CD4-positive, alpha-beta T cell (primary cell): ENCODE results near the gene CDHR1. TPM values are rescaled to one million over a fixed set of nuclear protein-coding genes. Genes with fewer than 3 reads are reported as not detected.

Experiments
- ATAC-seq: fragments of 200-7000 bp; cut with Tn5 transposase; one replicate; pipeline ENCODE4 v1.10.0; 2022; ENCODE audit warnings: mild to moderate bottlenecking; ENCODE audit not compliant: poor library complexity
- CTCF ChIA-PET: fragments of 350-600 bp; sonication (Branson Sonifier 250); formaldehyde crosslinking; loops from one replicate; lab custom pipeline; 2021; ENCODE audit warnings: antibody characterized with exemption, inconsistent platforms; lab: Charles Lee
- POLR2A ChIA-PET: fragments of 350-600 bp; sonication (Branson Sonifier 250); formaldehyde crosslinking; loops from one replicate; lab custom pipeline; 2021; ENCODE audit warnings: antibody characterized with exemption, inconsistent platforms; lab: Charles Lee
- DNase-seq, 14 experiments: peaks; one replicate each; pipeline ENCODE4 v3.0.0-alpha.2; 2013 to 2020; ENCODE audit warnings: mixed read lengths in 2 of 14
- H3K27ac ChIP-seq, 2 donors: one replicate each; pipeline versions ENCODE4 v1.5.1 to v1.7.0; 2013; ENCODE audit warnings: low read length in 2 of 2, low read depth in 1 of 2, mild to moderate bottlenecking in 1 of 2
- H3K27me3 ChIP-seq, 2 experiments: 1 replicate in 1 of 2; 2 replicates in 1 of 2; pipeline versions ENCODE4 v1.6.1 to v1.7.0; 2013; ENCODE audit warnings: low read length in 2 of 2, control low read depth in 1 of 2, mild to moderate bottlenecking in 1 of 2, moderate library complexity in 1 of 2; ENCODE audit not compliant: insufficient read depth in 2 of 2, control insufficient read depth in 1 of 2
- H3K36me3 ChIP-seq: one replicate; pipeline ENCODE4 v1.6.1; 2013; ENCODE audit warnings: low read length, control low read depth; ENCODE audit not compliant: insufficient read depth
- H3K4me1 ChIP-seq: one replicate; pipeline ENCODE4 v1.6.1; 2013; ENCODE audit warnings: low read length, control low read depth; ENCODE audit not compliant: insufficient read depth
- H3K4me3 ChIP-seq: one replicate; pipeline ENCODE4 v1.5.1; 2013; ENCODE audit warnings: mild to moderate bottlenecking, low read length, moderate library complexity
- H3K9me3 ChIP-seq, 2 experiments: 1 replicate in 1 of 2; 2 replicates in 1 of 2; pipeline versions ENCODE4 v1.6.1 to v1.7.0; 2013; ENCODE audit warnings: low read length in 2 of 2, mild to moderate bottlenecking in 2 of 2, control low read depth in 1 of 2, moderate library complexity in 1 of 2; ENCODE audit not compliant: control insufficient read depth in 1 of 2, insufficient read depth in 1 of 2
- H3K27ac Mint-ChIP-seq: one replicate; pipeline ENCODE4 v1.8.0; 2020; ENCODE audit warnings: mixed read lengths
- H3K27me3 Mint-ChIP-seq: one replicate; pipeline ENCODE4 v1.8.0; 2021; ENCODE audit warnings: mixed read lengths
- H3K36me3 Mint-ChIP-seq: one replicate; pipeline ENCODE4 v1.8.0; 2021; ENCODE audit warnings: low read depth, mixed read lengths
- H3K4me1 Mint-ChIP-seq: one replicate; pipeline ENCODE4 v1.8.0; 2021; ENCODE audit warnings: low read depth, mixed read lengths
- H3K4me3 Mint-ChIP-seq: one replicate; pipeline ENCODE4 v1.8.0; 2020; ENCODE audit warnings: mild to moderate bottlenecking, mixed read lengths
- H3K9me3 Mint-ChIP-seq: one replicate; pipeline ENCODE4 v1.8.0; 2020; ENCODE audit warnings: mixed read lengths
- intact Hi-C, 2 experiments: fragments of 100-400 bp; cut with DNase I in 1 of 2; cut with micrococcal nuclease in 1 of 2; formaldehyde crosslinking; loops; one replicate each; pipeline versions ENCODE4 v1.15.1 to v1.9.0; 2023 to 2025; cut with DNase I, micrococcal nuclease
- total RNA-seq, 174 experiments: library from RNA in 2 of 174; stranded (reverse) in 2 of 174; gene quantifications; one replicate each; pipeline ENCODE4 v1.2.3 and lab custom pipeline; 2021 to 2026
- TF ChIP-seq, protein P1 (sequence below): fragments of 200-600 bp; IDR thresholded peaks from one replicate; pipeline ENCODE4 v1.8.0; 2022; ENCODE audit warnings: antibody characterized with exemption, mild to moderate bottlenecking

The CDHR1 gene
- total RNA-seq, 2 experiments from 2014 or later = 0.74 to 0.92 TPM

DNA sequence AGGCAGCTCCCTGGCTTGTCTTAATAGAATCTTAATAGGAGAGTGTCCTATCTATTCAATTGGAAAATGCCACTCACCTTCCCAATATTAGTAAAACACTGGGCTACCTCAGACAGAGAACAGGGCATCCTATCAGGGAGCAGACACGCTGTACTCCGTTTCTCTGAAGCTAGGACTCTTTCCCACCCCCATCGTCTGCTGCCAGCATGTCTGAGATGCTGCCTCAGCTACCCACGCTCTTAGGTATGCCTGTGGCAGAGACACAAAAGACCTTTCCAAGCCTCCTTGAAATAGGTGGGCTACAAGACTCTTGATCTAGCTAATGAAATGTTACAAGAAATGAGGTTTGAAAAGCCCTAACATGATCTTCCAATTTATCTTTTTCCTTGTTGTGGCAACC is 33.5 kb downstream of the CDHR1 start:
- ATAC-seq (no peak), DNase-seq (no peak)
- POLR2A ChIA-PET = no interaction called here
- Histone ChIP-seq H3K27ac (no peak overlapping the region), H3K36me3 (no peaks in the 10 kb centered on the region), H3K27me3 (peaks cover 9 to 14% of the 10 kb centered on the region in 2 experiments), H3K4me1 (no peaks in the 10 kb centered on the region), H3K9me3 (peaks cover 0 to 12% of the 10 kb centered on the region in 2 experiments), H3K4me3 (no peak overlapping the region)
- H3K4me3 Mint-ChIP-seq = no peak overlapping the region
- H3K36me3 Mint-ChIP-seq = no peaks in the 10 kb centered on the region
- TF ChIP-seq, protein P1, sequence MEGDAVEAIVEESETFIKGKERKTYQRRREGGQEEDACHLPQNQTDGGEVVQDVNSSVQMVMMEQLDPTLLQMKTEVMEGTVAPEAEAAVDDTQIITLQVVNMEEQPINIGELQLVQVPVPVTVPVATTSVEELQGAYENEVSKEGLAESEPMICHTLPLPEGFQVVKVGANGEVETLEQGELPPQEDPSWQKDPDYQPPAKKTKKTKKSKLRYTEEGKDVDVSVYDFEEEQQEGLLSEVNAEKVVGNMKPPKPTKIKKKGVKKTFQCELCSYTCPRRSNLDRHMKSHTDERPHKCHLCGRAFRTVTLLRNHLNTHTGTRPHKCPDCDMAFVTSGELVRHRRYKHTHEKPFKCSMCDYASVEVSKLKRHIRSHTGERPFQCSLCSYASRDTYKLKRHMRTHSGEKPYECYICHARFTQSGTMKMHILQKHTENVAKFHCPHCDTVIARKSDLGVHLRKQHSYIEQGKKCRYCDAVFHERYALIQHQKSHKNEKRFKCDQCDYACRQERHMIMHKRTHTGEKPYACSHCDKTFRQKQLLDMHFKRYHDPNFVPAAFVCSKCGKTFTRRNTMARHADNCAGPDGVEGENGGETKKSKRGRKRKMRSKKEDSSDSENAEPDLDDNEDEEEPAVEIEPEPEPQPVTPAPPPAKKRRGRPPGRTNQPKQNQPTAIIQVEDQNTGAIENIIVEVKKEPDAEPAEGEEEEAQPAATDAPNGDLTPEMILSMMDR = no peak
- H3K27me3 Mint-ChIP-seq = peaks cover 60% of the 10 kb centered on the region
- H3K27ac Mint-ChIP-seq = no peak overlapping the region
- H3K9me3 Mint-ChIP-seq = no peaks in the 10 kb centered on the region
- CTCF ChIA-PET = no interaction called here
- no peaks in the 10 kb centered on the region for H3K4me1 Mint-ChIP-seq
- intact Hi-C loops = no loop called here

DNA sequence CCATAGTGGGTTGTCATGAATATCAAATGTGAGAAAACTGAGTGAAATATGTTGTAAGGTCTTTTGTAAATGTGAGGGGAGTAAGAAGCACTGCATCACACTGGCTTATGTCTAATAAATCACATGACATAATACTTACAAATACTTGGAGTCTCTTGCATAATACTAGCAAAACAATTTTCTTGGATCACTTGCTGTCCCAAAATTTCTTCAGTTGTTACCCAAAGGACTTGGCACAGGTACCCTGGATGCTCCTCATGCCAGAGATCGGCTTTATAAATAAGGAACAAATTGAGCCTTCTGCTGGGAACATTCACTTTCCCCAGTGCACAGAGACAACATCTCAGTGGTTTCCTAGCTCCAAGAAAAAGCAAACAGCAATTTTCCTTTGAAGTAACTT is 36.0 kb downstream of the CDHR1 start:
- CTCF ChIA-PET = no interaction called here
- Mint-ChIP-seq H3K27me3 (peaks cover 42% of the 10 kb centered on the region), H3K9me3 (no peaks in the 10 kb centered on the region), H3K4me1 (no peaks in the 10 kb centered on the region), H3K4me3 (no peak overlapping the region), H3K36me3 (no peaks in the 10 kb centered on the region), H3K27ac (no peak overlapping the region)
- no peak for ATAC-seq
- H3K4me1 ChIP-seq = no peaks in the 10 kb centered on the region
- no peaks in the 10 kb centered on the region for H3K36me3 ChIP-seq
- TF ChIP-seq, protein P1 = no peak
- no peak for DNase-seq
- intact Hi-C loops = no loop called here
- H3K4me3 ChIP-seq = no peak overlapping the region
- H3K9me3 ChIP-seq = peaks cover 0 to 5% of the 10 kb centered on the region in 2 experiments
- H3K27ac ChIP-seq = no peak overlapping the region
- POLR2A ChIA-PET = no interaction called here
- H3K27me3 ChIP-seq = peaks cover 0 to 10% of the 10 kb centered on the region in 2 experiments

DNA sequence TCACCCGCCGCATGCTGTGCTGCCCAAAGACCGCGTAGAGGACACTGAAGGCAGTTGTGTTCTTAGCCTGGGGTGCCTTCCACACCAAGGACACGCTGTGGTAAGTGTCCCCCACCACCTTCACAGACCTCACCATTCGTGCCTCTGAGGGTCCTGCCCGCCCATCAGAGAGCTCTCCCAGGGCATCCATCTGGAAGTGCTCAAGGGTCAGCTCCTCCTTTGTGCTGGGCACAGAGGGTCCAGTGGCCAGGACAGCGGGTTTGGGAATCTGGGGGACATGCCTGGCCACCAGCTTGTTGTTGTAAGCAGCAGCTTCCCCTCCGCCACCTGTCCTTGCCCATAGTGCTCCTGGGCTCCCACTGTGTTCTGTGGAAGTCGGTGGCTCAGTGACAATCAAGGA is 38.0 kb downstream of the CDHR1 start:
- Mint-ChIP-seq H3K27ac (no peak overlapping the region), H3K9me3 (no peaks in the 10 kb centered on the region), H3K27me3 (peaks cover 42% of the 10 kb centered on the region), H3K4me3 (no peak overlapping the region), H3K4me1 (no peaks in the 10 kb centered on the region), H3K36me3 (no peaks in the 10 kb centered on the region)
- H3K27ac ChIP-seq = no peak overlapping the region
- no peak for ATAC-seq
- H3K9me3 ChIP-seq = peaks cover 0 to 8% of the 10 kb centered on the region in 2 experiments
- intact Hi-C loops = no loop called here
- no peak for DNase-seq
- no peaks in the 10 kb centered on the region for H3K36me3 ChIP-seq
- H3K27me3 ChIP-seq = peaks cover 0 to 10% of the 10 kb centered on the region in 2 experiments
- H3K4me3 ChIP-seq = no peak overlapping the region
- ChIA-PET CTCF (no interaction called here), POLR2A (no interaction called here)
- no peaks in the 10 kb centered on the region for H3K4me1 ChIP-seq
- TF ChIP-seq, protein P1 = no peak
